Epithelial cell of esophagus (primary cell): ENCODE data around the gene SMAD4.
"Not testable (repeated sequence)": the region's sequence is repeated elsewhere in the genome, so short reads cannot be mapped to it uniquely, and the experiment has no call there.

ENCODE experiments used
- DNase-seq: peaks from one replicate; pipeline ENCODE4 v3.0.0; 2010; ENCODE audit warnings: low read depth
- H3K4me3 ChIP-seq: 2 replicates; pipeline ENCODE4 v1.5.1; 2011; ENCODE audit warnings: mild to moderate bottlenecking, low read length, control low read depth
- CTCF ChIP-seq: IDR thresholded peaks from 2 replicates; pipeline ENCODE4 v1.5.1; 2011; ENCODE audit warnings: low read depth, mild to moderate bottlenecking, low read length, control low read depth, inconsistent platforms; ENCODE audit not compliant: insufficient read depth; ENCODE audit errors: missing control alignments

SMAD4 gene

GRCh38 chr18:51108330-51108729 lies 78.3 kb downstream of the SMAD4 start:
- no peak for TF ChIP-seq CTCF
- no peak overlapping the region for H3K4me3 ChIP-seq
- no peak for DNase-seq

GRCh38 chr18:51110073-51110797 lies 80.2 kb downstream of the SMAD4 start:
- H3K4me3 ChIP-seq, result peak overlapping the region; percentile 25
- DNase-seq, result peak; percentile 50

GRCh38 chr18:51111633-51112355 lies 81.8 kb downstream of the SMAD4 start:
- not testable (repeated sequence) for H3K4me3 ChIP-seq, DNase-seq

More at GRCh38 chr18:51110073-51110797, 80.2 kb downstream of the SMAD4 start:
- TF ChIP-seq CTCF, result peak; percentile 83

GRCh38 chr18:51116996-51117395 lies 87.0 kb downstream of the SMAD4 start:
- not testable (repeated sequence) for H3K4me3 ChIP-seq, DNase-seq

- not testable (repeated sequence) for H3K4me3 ChIP-seq, DNase-seq
Observed at GRCh38 chr18:51119561-51119960, 89.5 kb downstream of the SMAD4 start.

- H3K4me3 ChIP-seq, DNase-seq: not testable (repeated sequence)
Observed at GRCh38 chr18:51119976-51120375, 90.0 kb downstream of the SMAD4 start.

- no peak for TF ChIP-seq CTCF
- no peak overlapping the region for H3K4me3 ChIP-seq
- DNase-seq, result no peak
Observed at GRCh38 chr18:51120809-51121596, 91.0 kb downstream of the SMAD4 start.

- H3K4me3 ChIP-seq, result no peak overlapping the region
- DNase-seq, result no peak
- no peak for TF ChIP-seq CTCF
Observed at GRCh38 chr18:51121597-51121857, 91.5 kb downstream of the SMAD4 start.
